Right kidney (tissue), 1 donor: ENCODE results near the gene WWOX.

Source experiments
- DNase-seq: peaks from one replicate; pipeline ENCODE4 v3.0.0-alpha.2; 2016

WWOX gene

GRCh38 chr16:78363843-78364555, 264.5 kb downstream of the WWOX start:
- DNase-seq = no peak

GRCh38 chr16:78364556-78364880, 265.1 kb downstream of the WWOX start:
- peak; percentile 29 for DNase-seq

GRCh38 chr16:78365366-78365765, 265.9 kb downstream of the WWOX start:
- no peak for DNase-seq

GRCh38 chr16:78368121-78369102, 269.0 kb downstream of the WWOX start:
- DNase-seq = no peak

GRCh38 chr16:78372277-78372676, 272.8 kb downstream of the WWOX start:
- DNase-seq = no peak

GRCh38 chr16:78375055-78375679, 275.7 kb downstream of the WWOX start:
- DNase-seq = no peak

GRCh38 chr16:78376452-78376851, 277.0 kb downstream of the WWOX start:
- DNase-seq = no peak

GRCh38 chr16:78377312-78377711, 277.9 kb downstream of the WWOX start:
- no peak for DNase-seq

- no peak for DNase-seq
Measured at GRCh38 chr16:78381060-78381459, 281.6 kb downstream of the WWOX start.

GRCh38 chr16:78383118-78383517, 283.7 kb downstream of the WWOX start:
- no peak for DNase-seq

- no peak for DNase-seq
Measured at GRCh38 chr16:78385086-78385805, 285.8 kb downstream of the WWOX start.

GRCh38 chr16:78386557-78387324, 287.3 kb downstream of the WWOX start:
- DNase-seq = no peak

GRCh38 chr16:78389009-78389498, 289.6 kb downstream of the WWOX start:
- DNase-seq = no peak

- no peak for DNase-seq
Measured at GRCh38 chr16:78390092-78390491, 290.6 kb downstream of the WWOX start.

- no peak for DNase-seq
Measured at GRCh38 chr16:78390508-78391324, 291.3 kb downstream of the WWOX start.

GRCh38 chr16:78392585-78393195, 293.2 kb downstream of the WWOX start:
- no peak for DNase-seq

GRCh38 chr16:78395035-78395434, 295.6 kb downstream of the WWOX start:
- no peak for DNase-seq

GRCh38 chr16:78396046-78396445, 296.6 kb downstream of the WWOX start:
- no peak for DNase-seq

GRCh38 chr16:78396673-78397072, 297.2 kb downstream of the WWOX start:
- DNase-seq = no peak

- DNase-seq = no peak
Measured at GRCh38 chr16:78399384-78399783, 299.9 kb downstream of the WWOX start.
